Endothelial cell (in vitro differentiated cells): ENCODE measurements around the gene TSEN54. TPM values are rescaled to one million over a fixed set of nuclear protein-coding genes. Genes with fewer than 3 reads are reported as not detected.
A peak's percentile ranks its signal among the peaks of the same experiment; 100 is the strongest.

Source experiments
- DNase-seq: peaks from one replicate; pipeline ENCODE4 v3.0.0; 2021; ENCODE audit warnings: low spot score
- H3K27ac Mint-ChIP-seq: one replicate; pipeline ENCODE4 v1.8.0; 2021; ENCODE audit warnings: mixed read lengths, inconsistent platforms; ENCODE audit not compliant: unreplicated experiment
- H3K27me3 Mint-ChIP-seq: one replicate; pipeline ENCODE4 v1.8.0; 2021; ENCODE audit warnings: mild to moderate bottlenecking, moderate library complexity, mixed read lengths, inconsistent platforms; ENCODE audit not compliant: unreplicated experiment
- H3K36me3 Mint-ChIP-seq: one replicate; pipeline ENCODE4 v1.8.0; 2021; ENCODE audit warnings: mild to moderate bottlenecking, low read depth, mixed read lengths, inconsistent platforms; ENCODE audit not compliant: unreplicated experiment
- H3K4me1 Mint-ChIP-seq: one replicate; pipeline ENCODE4 v1.8.0; 2021; ENCODE audit warnings: mild to moderate bottlenecking, mixed read lengths, inconsistent platforms; ENCODE audit not compliant: unreplicated experiment
- H3K4me3 Mint-ChIP-seq: one replicate; pipeline ENCODE4 v1.8.0; 2021; ENCODE audit warnings: mild to moderate bottlenecking, mixed read lengths, inconsistent platforms; ENCODE audit not compliant: unreplicated experiment
- H3K9me3 Mint-ChIP-seq: one replicate; pipeline ENCODE4 v1.8.0; 2021; ENCODE audit warnings: mixed read lengths, inconsistent platforms; ENCODE audit not compliant: unreplicated experiment
- CTCF ChIP-seq: fragments of 200-600 bp; sonication (generic); IDR thresholded peaks from one replicate; pipeline ENCODE4 v1.5.0; 2021; ENCODE audit warnings: antibody characterized with exemption; ENCODE audit not compliant: unreplicated experiment
- total RNA-seq: library from RNA; stranded (reverse); fragmentation: NEBNext Ultra II Directional; extraction: Animal tissue kit (Norgen Biotek cat#: 25700); gene quantifications from one replicate; pipeline ENCODE4 v1.2.1, GENCODE V29; 2021; ENCODE audit not compliant: unreplicated experiment

Gene TSEN54
- total RNA-seq, 1 donor from 2014 or later = 18.8 TPM

- TF ChIP-seq CTCF = no peak
- no peak for DNase-seq
- Mint-ChIP-seq H3K4me3 (no peak overlapping the region), H3K9me3 (no peaks in the 10 kb centered on the region), H3K4me1 (peaks cover 42% of the 10 kb centered on the region), H3K36me3 (peaks cover 14% of the 10 kb centered on the region), H3K27ac (peak overlapping the region; percentile 24), H3K27me3 (peaks cover 20% of the 10 kb centered on the region)
Observed at GRCh38 chr17:75488693-75489510, 27.4 kb upstream of the TSEN54 start.

GRCh38 chr17:75489511-75489955, 26.8 kb upstream of the TSEN54 start:
- Mint-ChIP-seq H3K4me1 (peaks cover 42% of the 10 kb centered on the region), H3K27ac (no peak overlapping the region), H3K9me3 (no peaks in the 10 kb centered on the region), H3K36me3 (peaks cover 17% of the 10 kb centered on the region), H3K4me3 (no peak overlapping the region), H3K27me3 (peaks cover 20% of the 10 kb centered on the region)
- no peak for TF ChIP-seq CTCF
- no peak for DNase-seq

DNA sequence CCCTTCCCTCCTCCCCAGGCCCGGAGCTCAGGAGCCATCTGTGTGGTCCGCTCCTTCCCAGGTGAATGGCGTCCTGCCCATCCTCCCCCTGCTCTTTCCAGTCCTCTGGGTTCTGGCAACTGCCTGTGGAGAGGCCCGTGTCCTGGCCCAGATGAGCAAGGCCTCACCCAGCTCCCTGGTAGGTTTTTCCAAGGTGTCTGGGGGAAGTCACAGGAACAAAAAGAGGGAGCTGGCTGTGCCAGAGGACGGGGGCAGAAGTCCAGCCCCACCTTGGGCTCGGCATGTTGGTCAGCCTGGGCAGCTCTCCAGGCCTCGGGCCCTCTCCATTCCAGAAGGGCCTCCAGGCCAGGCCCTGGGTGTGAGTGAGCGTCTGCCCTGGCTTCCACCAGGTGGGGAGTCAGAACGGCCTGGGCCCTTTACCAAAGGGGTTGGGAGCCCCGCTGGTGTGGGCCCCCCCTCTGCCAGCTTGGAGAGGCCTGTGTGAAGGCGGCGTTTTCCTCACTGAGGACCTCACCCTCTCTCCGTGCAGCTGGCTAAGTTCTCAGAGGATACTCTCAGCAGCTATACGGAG, 26.1 kb upstream of the TSEN54 start:
- no peaks in the 10 kb centered on the region for H3K9me3 Mint-ChIP-seq
- peaks cover 15% of the 10 kb centered on the region for H3K27me3 Mint-ChIP-seq
- H3K36me3 Mint-ChIP-seq = peaks cover 18% of the 10 kb centered on the region
- H3K4me1 Mint-ChIP-seq = peaks cover 38% of the 10 kb centered on the region
- DNase-seq = no peak
- H3K4me3 Mint-ChIP-seq = no peak overlapping the region
- H3K27ac Mint-ChIP-seq = peak overlapping the region; percentile 57
- TF ChIP-seq CTCF = no peak

DNA sequence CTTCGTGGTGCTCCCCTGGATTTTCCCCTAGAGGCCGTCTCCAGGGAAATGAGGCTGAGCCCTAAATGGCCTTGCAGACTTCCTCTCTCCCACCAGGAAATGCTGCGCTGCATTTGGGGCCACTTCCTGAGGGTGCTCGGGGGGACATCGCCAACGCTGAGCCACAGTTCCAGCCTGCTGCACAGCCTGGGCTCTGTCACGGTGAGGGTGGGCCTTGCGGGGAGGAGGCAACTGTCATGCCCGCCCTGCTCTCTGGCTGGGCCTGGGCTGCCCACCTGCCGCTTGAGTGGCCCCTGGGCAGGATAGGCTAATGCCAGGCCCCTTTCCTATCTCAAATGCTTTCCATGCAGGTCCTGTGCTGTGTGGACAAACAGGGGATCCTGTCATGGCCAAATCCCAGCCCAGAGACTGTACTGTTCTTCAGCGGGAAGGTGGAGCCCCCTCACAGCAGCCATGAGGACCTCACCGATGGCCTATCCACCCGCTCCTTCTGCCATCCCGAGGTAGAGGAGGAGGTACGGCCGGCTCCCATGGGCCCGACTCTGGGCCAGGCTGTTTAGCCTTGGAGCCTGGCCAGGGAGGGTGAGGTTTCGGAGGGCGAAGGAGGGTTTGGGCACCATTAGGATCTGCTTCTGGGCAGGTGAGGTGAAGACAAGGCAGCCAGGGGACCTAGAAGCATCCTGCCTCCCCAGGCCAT, 25.2 kb upstream of the TSEN54 start:
- Mint-ChIP-seq H3K4me1 (peaks cover 38% of the 10 kb centered on the region), H3K27me3 (peaks cover 15% of the 10 kb centered on the region), H3K4me3 (no peak overlapping the region), H3K27ac (peak overlapping the region; percentile 67), H3K36me3 (peaks cover 18% of the 10 kb centered on the region), H3K9me3 (no peaks in the 10 kb centered on the region)
- no peak for DNase-seq
- no peak for TF ChIP-seq CTCF

GRCh38 chr17:75491680-75492079, 24.6 kb upstream of the TSEN54 start:
- Mint-ChIP-seq H3K4me3 (no peak overlapping the region), H3K36me3 (peaks cover 20% of the 10 kb centered on the region), H3K27me3 (peaks cover 11% of the 10 kb centered on the region), H3K4me1 (peaks cover 34% of the 10 kb centered on the region), H3K27ac (no peak overlapping the region), H3K9me3 (no peaks in the 10 kb centered on the region)
- no peak for TF ChIP-seq CTCF
- DNase-seq = no peak
